Upper lobe of left lung (tissue), 4 donors: Measurements from ENCODE around the gene ACSM2A.

ENCODE experiments used
- CTCF ChIP-seq, 6 experiments: fragments of 450-650 bp in 4 of 6; fragments of 200-600 bp in 2 of 6; sonication (generic) in 2 of 6; IDR thresholded peaks; one replicate each; pipeline ENCODE4 v1.5.1; 2016 to 2019; ENCODE audit warnings: antibody characterized with exemption in 6 of 6
- POLR2A ChIP-seq, 4 donors: fragments of 450-650 bp; IDR thresholded peaks; one replicate each; pipeline ENCODE4 v1.5.1; 2016 to 2017; ENCODE audit warnings: antibody characterized with exemption in 4 of 4, mild to moderate bottlenecking in 2 of 4
- POLR2AphosphoS5 ChIP-seq, 2 donors: sonication (generic); formaldehyde crosslinking; IDR thresholded peaks; one replicate each; pipeline ENCODE4 v1.5.1; 2017; ENCODE audit warnings: antibody characterized with exemption in 2 of 2

GRCh38 chr16:20411055-20411454 is 40.3 kb upstream of the ACSM2A start:
- TF ChIP-seq CTCF (IDR thresholded peaks at IDR 0.05) (no peak), POLR2A (IDR thresholded peaks at IDR 0.05) (no peak), POLR2AphosphoS5 (IDR thresholded peaks at IDR 0.05) (no peak)
